Prostate gland (tissue), 2 donors: ENCODE results near the gene OTUB1.

Experiments
- CTCF ChIP-seq, 4 experiments: fragments of 200-600 bp in 2 of 4; fragments of 450-650 bp in 2 of 4; sonication (generic) in 2 of 4; IDR thresholded peaks; 1 replicate in 3 of 4; 2 replicates in 1 of 4; pipeline ENCODE4 v1.5.1; 2016 to 2019; ENCODE audit warnings: antibody characterized with exemption in 4 of 4, mild to moderate bottlenecking in 2 of 4, moderate library complexity in 2 of 4
- POLR2A ChIP-seq: fragments of 450-650 bp; IDR thresholded peaks from one replicate; pipeline ENCODE4 v1.6.1; 2016; ENCODE audit warnings: antibody characterized with exemption, mild to moderate bottlenecking
- POLR2AphosphoS5 ChIP-seq: sonication (generic); formaldehyde crosslinking; IDR thresholded peaks from one replicate; pipeline ENCODE4 v1.6.1; 2017; ENCODE audit warnings: antibody characterized with exemption

- no peak for TF ChIP-seq CTCF (IDR thresholded peaks at IDR 0.05)
- no peak for TF ChIP-seq POLR2AphosphoS5
- TF ChIP-seq POLR2A = no peak
Measured at GRCh38 chr11:64003807-64004589, 17.8 kb downstream of the OTUB1 start.
